ENCODE results near the gene TMEM108.

DNA sequence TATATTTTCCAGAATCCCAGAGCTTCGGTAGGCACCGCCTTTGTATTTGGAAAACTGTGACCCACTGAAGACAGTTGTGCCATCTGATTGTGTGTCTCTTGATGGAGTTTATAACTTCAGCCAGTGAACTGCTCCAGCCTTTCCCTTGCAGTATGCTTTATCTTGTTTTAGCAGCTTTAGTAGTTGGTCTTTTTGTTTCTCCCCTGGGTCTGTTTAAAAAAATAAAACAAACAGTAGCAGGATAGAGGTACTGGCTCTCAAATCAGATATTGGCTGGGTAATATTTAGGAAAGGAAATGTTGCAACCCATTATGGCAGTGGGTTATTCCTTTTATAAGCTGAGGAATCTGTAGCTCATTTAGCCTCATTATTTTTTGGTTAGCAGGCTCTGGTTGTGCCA lies 210.2 kb downstream of the TMEM108 start:
- TF ChIP-seq CTCF (conservative IDR thresholded peaks at IDR 0.05) (no peak), ZFX (IDR thresholded peaks at IDR 0.05) (no peak)
